Naive thymus-derived CD8-positive, alpha-beta T cell (primary cell): Measurements from ENCODE around the gene RHOF. TPM values are rescaled to one million over a fixed set of nuclear protein-coding genes. Genes with fewer than 3 reads are reported as not detected.

Experiments used
- ATAC-seq, 2 donors: fragments of 150-1000 bp; cut with Tn5 transposase in 1 of 2; sonication (Bioruptor Pico), chemical (Tn5 transposase) in 1 of 2; 1 replicate in 1 of 2; 2 replicates in 1 of 2; pipeline ENCODE4 v1.10.0; 2021; ENCODE audit warnings: mild to moderate bottlenecking in 2 of 2, moderate library complexity in 2 of 2
- POLR2A ChIA-PET: fragments of 350-600 bp; sonication (Branson Sonifier 250); formaldehyde crosslinking; loops from one replicate; lab custom pipeline; 2021; ENCODE audit warnings: antibody characterized with exemption; lab: Charles Lee
- DNase-seq, 10 donors: peaks; one replicate each; pipeline versions ENCODE4 v3.0.0 to v3.0.0-alpha.2; 2020 to 2022
- H3K27ac Mint-ChIP-seq, 10 donors: one replicate each; pipeline ENCODE4 v1.8.0; 2020 to 2022; ENCODE audit warnings: mild to moderate bottlenecking in 10 of 10, mixed read lengths in 10 of 10, moderate library complexity in 4 of 10, inconsistent platforms in 1 of 10
- H3K27me3 Mint-ChIP-seq, 5 donors: one replicate each; pipeline ENCODE4 v1.8.0; 2021 to 2022; ENCODE audit warnings: mixed read lengths in 5 of 5
- H3K36me3 Mint-ChIP-seq, 3 donors: one replicate each; pipeline ENCODE4 v1.8.0; 2020 to 2022; ENCODE audit warnings: mixed read lengths in 3 of 3, mild to moderate bottlenecking in 2 of 3, inconsistent platforms in 1 of 3
- H3K4me1 Mint-ChIP-seq, 4 donors: one replicate each; pipeline ENCODE4 v1.8.0; 2021 to 2022; ENCODE audit warnings: mixed read lengths in 4 of 4
- H3K4me3 Mint-ChIP-seq, 10 donors: one replicate each; pipeline ENCODE4 v1.8.0; 2020 to 2022; ENCODE audit warnings: mild to moderate bottlenecking in 10 of 10, mixed read lengths in 10 of 10, moderate library complexity in 6 of 10, inconsistent platforms in 1 of 10
- H3K9me3 Mint-ChIP-seq, 9 donors: one replicate each; pipeline ENCODE4 v1.8.0; 2020 to 2022; ENCODE audit warnings: mixed read lengths in 9 of 9, mild to moderate bottlenecking in 3 of 9, inconsistent platforms in 1 of 9, moderate library complexity in 1 of 9
- polyA plus RNA-seq, 3 donors: library from polyadenylated mRNA; unstranded; fragments of 300-500 nt; fragmentation: Illumina TruSeq; gene quantifications; one replicate each; pipeline ENCODE4 v1.2.3, GENCODE V29; 2021
- total RNA-seq, 8 experiments: library from RNA in 2 of 8; stranded (reverse) in 2 of 8; gene quantifications; one replicate each; pipeline ENCODE4 v1.2.3 and lab custom pipeline; 2021 to 2026

RHOF gene
- total and polyA plus RNA-seq, 5 experiments from 2014 or later, result 79.9 to 178 (median 101) TPM

DNA sequence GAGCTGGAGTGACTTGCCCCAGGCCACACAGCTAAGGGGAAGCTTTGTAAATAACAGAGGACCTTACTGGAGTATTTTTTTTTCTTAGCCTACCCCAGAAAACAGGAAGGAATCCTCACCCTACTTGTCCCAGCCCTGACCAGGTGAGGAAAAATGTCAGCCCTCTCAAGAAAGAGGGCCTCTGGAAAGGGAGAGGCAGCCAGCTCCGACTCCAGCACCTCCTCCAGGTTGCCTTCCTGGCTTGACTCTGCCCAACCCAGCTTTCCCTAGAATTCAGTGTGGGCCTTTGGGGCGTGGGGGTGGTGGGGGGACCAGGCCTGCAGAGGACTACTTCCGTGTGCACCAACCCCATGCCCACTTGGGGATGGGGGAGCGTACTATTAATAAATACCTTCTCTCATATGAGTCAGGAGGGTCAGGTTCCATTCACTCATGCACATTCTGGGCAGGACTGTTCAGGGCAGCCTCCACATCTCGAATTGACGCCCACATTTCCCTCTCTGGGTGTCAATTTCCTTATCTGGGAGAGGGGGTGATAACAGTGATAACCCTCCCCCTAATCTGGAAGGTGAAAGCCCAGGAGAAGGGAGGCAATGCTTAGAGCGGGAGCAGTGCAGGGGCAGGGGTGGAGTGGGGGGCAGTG, 5.2 kb downstream of the RHOF start:
- peaks cover 0 to 38% (median 7%) of the 10 kb centered on the region in 3 donors for H3K36me3 Mint-ChIP-seq
- POLR2A ChIA-PET, result interaction anchor here (0.7 to 37.3 kb wide), 6 partner anchors 1 to 1666 kb away, joined by 3 to 2517 read pairs (median 6); partner anchors contain the start of genes RHOF, SETD1B and TMEM120B
- no peak for ATAC-seq

DNA sequence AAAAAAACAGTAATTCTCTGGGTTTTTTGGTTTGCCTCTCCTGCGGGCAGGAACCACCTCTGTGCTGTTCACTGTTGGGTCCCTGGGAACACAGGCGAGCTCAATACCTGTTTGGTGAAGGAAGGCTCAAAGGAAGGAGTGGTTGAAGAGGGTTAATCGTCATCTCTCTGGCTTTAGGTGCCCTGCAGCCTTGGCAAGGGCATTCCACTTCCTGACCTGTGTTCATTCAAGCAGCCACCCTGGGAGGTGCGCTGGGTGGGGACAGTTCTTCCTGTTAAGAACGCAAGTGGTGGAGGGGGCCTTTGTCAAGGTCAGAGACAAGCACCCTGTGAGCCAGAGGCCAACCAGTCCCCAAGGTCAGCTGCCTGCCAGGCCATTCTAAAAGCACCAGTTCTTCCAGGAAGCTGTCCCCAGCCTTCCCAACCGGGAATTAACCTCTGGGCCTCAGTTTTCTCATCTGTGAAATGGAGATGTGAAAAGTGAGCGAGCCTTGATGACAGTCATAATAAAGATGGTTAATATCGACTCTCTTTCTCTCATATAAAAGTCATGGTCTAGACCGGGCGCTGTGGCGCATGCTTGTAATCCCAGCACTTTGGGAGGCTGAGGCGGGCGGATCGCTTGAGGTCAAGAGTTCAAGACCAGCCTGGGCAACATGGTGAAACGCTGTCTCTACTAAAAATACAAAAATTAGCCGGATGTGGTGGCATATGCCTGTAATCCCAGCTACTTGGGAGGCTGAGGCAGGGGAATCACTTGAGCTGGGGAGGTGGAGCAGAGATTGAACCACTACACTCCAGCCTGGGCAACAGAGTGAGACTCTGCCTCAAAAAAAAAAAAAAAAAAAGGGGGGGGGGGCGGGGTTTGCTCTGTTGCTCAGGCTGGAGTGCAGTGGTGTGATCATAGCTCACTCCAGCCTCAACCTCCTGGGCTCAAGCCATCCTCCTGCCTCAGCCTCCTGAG, 6.1 kb downstream of the RHOF start:
- ATAC-seq (peak; percentile 10 to 11), DNase-seq (peak in 9 of 10 donors; percentile 35 to 82 (median 60))
- Mint-ChIP-seq H3K27ac (peak overlapping the region; percentile 97 to 100 (median 99)), H3K27me3 (no peaks in the 10 kb centered on the region), H3K4me1 (peaks cover 45 to 92% (median 88%) of the 10 kb centered on the region in 4 donors), H3K4me3 (peak overlapping the region; percentile 81 to 98 (median 90)), H3K36me3 (peaks cover 0 to 36% (median 4%) of the 10 kb centered on the region in 3 donors), H3K9me3 (no peaks in the 10 kb centered on the region)
- POLR2A ChIA-PET, result interaction anchor here (0.5 to 37.3 kb wide), 9 partner anchors 2 to 1665 kb away, joined by 3 to 2517 read pairs (median 5); partner anchors contain the start of genes RHOF, SETD1B and TMEM120B

More for the DNA sequence above, 5.2 kb downstream of the RHOF start:
- Mint-ChIP-seq H3K9me3 (no peaks in the 10 kb centered on the region), H3K27ac (peak overlapping the region; percentile 97 to 100 (median 99)), H3K4me3 (peak overlapping the region; percentile 81 to 98 (median 90)), H3K27me3 (no peaks in the 10 kb centered on the region), H3K4me1 (peaks cover 43 to 88% (median 81%) of the 10 kb centered on the region in 4 donors)
- DNase-seq, result no peak

DNA sequence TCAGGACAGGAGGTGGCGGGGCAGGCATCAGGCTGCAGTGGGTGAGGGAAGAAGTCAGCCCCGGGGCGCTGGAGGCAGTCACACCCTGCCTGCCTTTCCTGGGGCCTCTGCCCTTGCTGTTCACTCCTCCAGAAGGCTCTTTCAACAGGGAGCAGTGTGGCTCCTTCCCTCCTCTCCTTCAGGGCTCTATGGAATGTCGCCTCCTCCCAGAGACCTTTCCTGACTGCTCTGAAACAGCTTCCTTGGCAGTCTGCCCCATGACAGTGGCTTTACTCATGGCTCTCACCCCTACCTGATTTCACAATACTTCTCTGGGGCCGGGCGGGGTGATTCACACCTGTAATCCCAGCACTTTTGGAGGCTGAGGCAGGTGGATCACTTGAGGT, 7.1 kb downstream of the RHOF start:
- Mint-ChIP-seq H3K9me3 (no peaks in the 10 kb centered on the region), H3K27ac (peak overlapping the region; percentile 97 to 100 (median 99)), H3K4me1 (peaks cover 50 to 92% (median 90%) of the 10 kb centered on the region in 4 donors), H3K4me3 (peak overlapping the region; percentile 75 to 98 (median 88)), H3K36me3 (peaks cover 0 to 36% (median 3%) of the 10 kb centered on the region in 3 donors), H3K27me3 (no peaks in the 10 kb centered on the region)
- DNase-seq (peak in 7 of 10 donors; percentile 44 to 77 (median 52)), ATAC-seq (peak; percentile 5 to 8)
- POLR2A ChIA-PET, result interaction anchor here (33.2 to 37.3 kb wide), 2 partner anchors 2 to 18 kb away, joined by 2517 read pairs; partner anchors contain the start of genes RHOF and SETD1B

DNA sequence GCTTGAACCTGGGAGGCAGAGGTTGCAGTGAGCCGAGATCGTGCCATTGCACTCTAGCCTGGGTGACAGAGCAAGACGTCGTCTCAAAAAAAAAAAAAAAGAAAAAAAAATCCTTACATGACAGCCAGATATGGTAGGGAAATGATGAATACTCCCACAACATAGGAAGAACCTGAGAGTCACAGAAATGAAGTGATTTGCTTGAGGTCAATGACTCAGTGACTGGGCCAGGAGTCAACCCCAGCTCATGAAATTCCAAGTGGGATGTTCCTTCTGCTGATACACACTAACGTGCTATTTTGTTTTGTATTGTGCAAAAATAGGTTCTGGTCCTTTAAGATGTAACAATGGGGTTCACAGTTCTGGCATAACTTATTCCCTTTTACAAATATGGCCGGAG, 9.0 kb downstream of the RHOF start:
- peak overlapping the region; percentile 63 to 88 (median 82) for H3K4me3 Mint-ChIP-seq
- POLR2A ChIA-PET, result interaction anchor here (0.5 to 33.2 kb wide), 7 partner anchors 8 to 1586 kb away, joined by 3 to 2517 read pairs (median 3); partner anchors contain the start of genes RHOF, SETD1B and TMEM120B
- H3K4me1 Mint-ChIP-seq, result peaks cover 40 to 82% (median 74%) of the 10 kb centered on the region in 4 donors
- H3K9me3 Mint-ChIP-seq, result no peaks in the 10 kb centered on the region
- peaks cover 0 to 45% (median 3%) of the 10 kb centered on the region in 3 donors for H3K36me3 Mint-ChIP-seq
- DNase-seq (no peak), ATAC-seq (peak in 1 of 2 donors; percentile 4)
- peak overlapping the region; percentile 93 to 100 (median 96) for H3K27ac Mint-ChIP-seq
- H3K27me3 Mint-ChIP-seq, result no peaks in the 10 kb centered on the region

DNA sequence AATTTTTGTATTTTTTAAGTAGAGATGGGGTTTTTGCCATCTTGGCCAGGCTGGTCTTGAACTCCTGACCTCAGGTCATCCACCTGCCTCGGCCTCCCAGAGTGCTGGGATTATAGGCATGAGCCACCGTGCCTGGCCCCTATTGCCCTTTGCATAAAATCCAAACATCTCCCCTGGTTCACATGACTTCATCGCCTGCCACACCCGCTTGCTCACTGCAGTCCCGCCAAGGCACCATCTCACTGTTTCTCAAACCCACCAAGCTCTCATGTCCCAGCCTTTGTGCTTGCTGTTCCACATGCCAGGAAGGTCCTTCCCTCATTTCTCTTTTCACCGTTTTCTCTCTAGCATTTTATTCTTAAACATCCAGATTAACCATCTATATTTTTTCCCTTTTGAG, 9.7 kb downstream of the RHOF start:
- POLR2A ChIA-PET, result interaction anchor here (0.6 to 33.2 kb wide), 7 partner anchors 9 to 972 kb away, joined by 3 to 2517 read pairs (median 3); partner anchors contain the start of genes RHOF, SETD1B and TMEM120B
- DNase-seq (no peak), ATAC-seq (no peak)
- Mint-ChIP-seq H3K27me3 (no peaks in the 10 kb centered on the region), H3K36me3 (peaks cover 0 to 52% (median 6%) of the 10 kb centered on the region in 3 donors), H3K9me3 (no peaks in the 10 kb centered on the region), H3K27ac (peak overlapping the region; percentile 93 to 100 (median 96)), H3K4me1 (peaks cover 35 to 82% (median 68%) of the 10 kb centered on the region in 4 donors), H3K4me3 (peak overlapping the region; percentile 63 to 88 (median 82))

DNA sequence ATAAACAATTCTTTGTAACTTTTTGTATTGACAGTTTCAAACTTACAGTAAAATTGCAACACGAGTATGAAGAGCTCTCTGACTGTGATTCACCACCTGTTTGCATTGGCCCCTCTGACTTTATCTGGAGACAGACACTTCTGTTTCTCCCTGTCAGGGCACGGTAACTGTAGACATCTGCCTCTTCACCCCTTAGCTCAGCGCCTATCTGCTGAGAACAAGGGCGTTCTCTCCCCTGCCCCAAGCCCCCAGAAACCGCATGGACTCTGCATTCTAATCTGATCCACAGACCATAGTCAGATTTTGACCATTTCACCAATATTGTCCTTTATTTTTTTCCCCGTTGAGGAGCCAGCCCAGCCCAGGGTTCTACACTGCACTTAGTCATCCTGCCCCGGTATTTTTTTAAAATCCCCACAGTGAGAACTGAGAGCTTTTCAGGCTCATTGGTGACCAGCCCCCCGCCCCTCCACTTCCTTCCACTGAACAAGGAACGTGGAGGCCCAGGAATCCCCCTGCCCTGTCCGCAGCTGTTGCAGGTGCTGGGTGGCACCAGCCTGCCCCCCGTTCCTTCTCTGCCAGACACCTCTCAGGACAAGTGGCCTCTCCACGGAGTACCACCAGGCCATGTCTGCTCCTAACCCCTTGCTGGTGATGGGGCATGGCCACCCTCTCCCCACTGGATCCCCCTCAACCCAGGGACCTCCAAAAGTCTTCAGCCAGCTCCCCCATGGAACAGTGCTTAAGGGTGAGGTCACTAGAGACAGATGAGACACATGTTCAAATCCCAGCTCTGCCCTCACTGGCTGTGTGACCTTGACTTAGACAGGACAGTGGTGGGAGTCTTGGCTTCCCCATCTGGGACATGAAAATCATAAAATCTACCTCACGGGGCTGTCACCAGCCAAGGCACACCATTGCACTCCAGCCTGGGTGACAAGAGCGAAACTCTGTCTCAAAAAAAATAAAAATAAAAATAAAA, 11.2 kb downstream of the RHOF start:
- peak; percentile 36 to 50 for ATAC-seq
- peaks cover 0 to 57% (median 7%) of the 10 kb centered on the region in 3 donors for H3K36me3 Mint-ChIP-seq
- H3K27ac Mint-ChIP-seq, result peak overlapping the region; percentile 92 to 100 (median 98)
- peak overlapping the region; percentile 64 to 88 (median 82) for H3K4me3 Mint-ChIP-seq
- H3K9me3 Mint-ChIP-seq, result no peaks in the 10 kb centered on the region
- DNase-seq, result peak in 4 of 10 donors; percentile 19 to 46 (median 37)
- POLR2A ChIA-PET, result interaction anchor here (0.6 to 33.2 kb wide), 7 partner anchors 22 to 203 kb away, joined by 3 to 2517 read pairs (median 4); partner anchors contain the start of genes RHOF and SETD1B
- no peaks in the 10 kb centered on the region for H3K27me3 Mint-ChIP-seq
- H3K4me1 Mint-ChIP-seq, result peaks cover 32 to 72% (median 54%) of the 10 kb centered on the region in 4 donors

DNA sequence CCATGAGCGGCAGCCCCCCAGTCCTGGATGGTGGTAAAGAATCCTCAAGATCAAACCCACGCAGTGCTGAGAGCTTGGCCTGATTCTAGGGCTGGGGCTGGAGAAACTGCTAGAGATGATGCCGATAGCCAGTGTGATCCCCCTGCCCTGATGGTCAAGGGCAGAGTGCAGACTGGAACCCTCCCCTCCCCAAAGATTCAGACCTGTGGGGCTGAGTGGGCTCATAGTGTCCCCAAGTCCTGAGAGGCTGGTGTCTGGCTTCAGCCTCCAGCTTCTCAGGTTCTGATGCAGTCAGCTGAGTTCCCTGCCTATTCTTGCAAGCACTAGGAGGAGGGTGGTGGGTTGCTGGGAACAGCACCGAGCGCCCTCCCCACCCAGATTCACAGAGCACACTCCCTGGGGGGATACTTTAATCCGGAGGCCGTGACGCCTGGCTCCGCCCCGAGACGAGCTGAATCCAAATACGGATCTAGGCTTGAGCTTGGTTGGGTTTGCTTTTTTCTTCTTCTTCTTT, 11.9 kb downstream of the RHOF start:
- Mint-ChIP-seq H3K27me3 (no peaks in the 10 kb centered on the region), H3K9me3 (no peaks in the 10 kb centered on the region), H3K27ac (peak overlapping the region; percentile 92 to 100 (median 98)), H3K36me3 (peaks cover 0 to 51% (median 7%) of the 10 kb centered on the region in 3 donors), H3K4me3 (peak overlapping the region; percentile 64 to 88 (median 82)), H3K4me1 (peaks cover 26 to 67% (median 49%) of the 10 kb centered on the region in 4 donors)
- ATAC-seq, result peak; percentile 10 to 24
- DNase-seq, result no peak
- POLR2A ChIA-PET, result interaction anchor here (0.5 to 33.2 kb wide), 7 partner anchors 23 to 1463 kb away, joined by 3 to 2517 read pairs (median 4); partner anchors contain the start of genes RHOF and SETD1B

DNA sequence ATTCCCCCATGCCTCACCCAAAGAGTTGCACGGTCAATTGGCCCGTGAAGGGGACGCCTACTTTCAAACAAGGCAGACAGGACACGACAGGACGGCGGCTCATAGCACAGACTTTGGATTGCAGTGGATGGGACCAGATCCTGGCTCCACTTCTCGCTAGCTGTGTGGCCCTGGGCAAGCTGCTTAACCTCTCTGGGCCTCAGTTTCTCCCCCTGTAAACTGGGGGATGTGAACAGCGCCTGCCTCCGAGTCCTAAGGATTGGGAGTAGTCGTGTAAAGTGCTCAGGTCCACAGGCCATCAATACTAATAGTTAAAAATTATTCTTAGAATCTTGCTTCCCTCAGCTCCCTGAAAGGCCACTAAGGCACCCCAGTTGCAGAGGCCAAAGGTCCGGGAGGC, 13.1 kb downstream of the RHOF start:
- Mint-ChIP-seq H3K36me3 (peaks cover 0 to 44% (median 7%) of the 10 kb centered on the region in 3 donors), H3K4me3 (peak overlapping the region in 1 of 10 donors; percentile 34), H3K9me3 (no peaks in the 10 kb centered on the region), H3K4me1 (peaks cover 21 to 66% (median 46%) of the 10 kb centered on the region in 4 donors), H3K27ac (peak overlapping the region in 9 of 10 donors; percentile 29 to 100 (median 74)), H3K27me3 (no peaks in the 10 kb centered on the region)
- no peak for DNase-seq
- POLR2A ChIA-PET, result interaction anchor here (33.2 kb wide), 1 partner anchor 24 kb away, joined by 2517 read pairs; the partner anchor contains the start of genes RHOF and SETD1B
- no peak for ATAC-seq

DNA sequence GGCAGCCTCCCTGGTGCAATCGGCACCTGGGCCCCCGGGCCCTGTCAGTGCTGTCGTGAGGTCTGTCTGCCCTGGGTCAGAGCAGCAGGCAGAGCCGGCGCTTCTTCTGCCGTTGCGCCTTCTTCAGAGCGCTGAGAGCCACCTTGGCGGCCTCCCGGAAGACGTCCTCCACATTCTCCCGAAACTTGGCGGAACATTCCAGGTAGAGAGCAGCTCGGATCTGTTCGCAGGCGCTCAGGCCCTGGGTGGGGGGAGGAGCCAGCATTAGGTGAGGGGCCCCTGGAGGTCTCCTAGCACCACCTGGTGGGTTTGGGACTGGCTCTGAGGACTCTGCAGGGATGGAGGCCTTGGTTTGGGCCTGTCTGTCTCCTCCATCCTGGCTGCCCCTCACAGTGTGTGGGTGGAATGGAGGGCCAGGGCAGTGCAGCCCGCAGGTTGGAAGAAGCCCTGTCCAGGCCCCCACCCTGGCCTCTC, 14.0 kb downstream of the RHOF start:
- Mint-ChIP-seq H3K27ac (peak overlapping the region in 5 of 10 donors; percentile 6 to 83 (median 66)), H3K27me3 (no peaks in the 10 kb centered on the region), H3K4me1 (peaks cover 17 to 59% (median 37%) of the 10 kb centered on the region in 4 donors), H3K9me3 (no peaks in the 10 kb centered on the region), H3K36me3 (peaks cover 0 to 39% (median 4%) of the 10 kb centered on the region in 3 donors), H3K4me3 (no peak overlapping the region)
- no peak for ATAC-seq
- no peak for DNase-seq
- POLR2A ChIA-PET, result interaction anchor here (0.8 to 33.2 kb wide), 2 partner anchors 25 to 83 kb away, joined by 3 to 2517 read pairs; partner anchors contain the start of genes RHOF and SETD1B
